NCI-H2196 (cell line): Measurements from ENCODE around the gene EVPL.

Source experiments
- DNase-seq: peaks from one replicate; lab custom pipeline; 2025; ENCODE audit not compliant: unreplicated experiment; lab: John Stamatoyannopoulos, UW

EVPL gene

GRCh38 chr17:75965468-75965867 lies 61.6 kb downstream of the EVPL start:
- DNase-seq, result no peak

DNA sequence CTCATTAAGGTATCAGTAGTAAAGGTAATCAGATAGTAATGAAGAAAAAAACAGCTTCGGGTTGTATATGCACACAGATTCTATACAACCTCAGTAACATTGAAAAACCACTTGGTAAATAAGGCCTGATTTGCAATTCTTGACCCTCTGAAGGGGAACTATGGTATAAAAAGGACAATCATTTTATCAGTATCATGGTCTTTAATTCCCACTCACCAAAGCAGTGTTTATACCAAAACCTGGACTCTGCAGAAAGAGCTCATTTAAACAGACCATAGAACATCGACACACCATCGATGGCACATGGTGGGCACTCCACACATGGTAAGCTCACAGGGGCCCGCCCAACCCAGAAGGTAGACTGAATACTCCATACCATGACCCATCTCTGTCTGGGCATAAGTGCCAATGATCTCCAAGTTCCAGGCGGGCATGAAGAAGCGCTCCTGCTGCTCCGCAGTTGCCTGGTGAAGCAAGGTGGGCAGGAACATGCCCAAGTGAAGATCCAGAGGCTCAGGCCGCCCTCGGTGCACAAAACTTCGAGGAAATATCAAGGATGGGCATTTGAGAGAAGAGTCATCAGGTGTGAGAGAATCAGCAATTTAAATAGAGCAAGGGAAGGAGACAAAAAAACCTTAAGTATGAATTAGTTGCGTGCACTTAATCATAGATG lies 67.1 kb downstream of the EVPL start:
- no peak for DNase-seq

GRCh38 chr17:75959051-75959838 lies 67.9 kb downstream of the EVPL start:
- DNase-seq, result no peak
